C4-2B (cell line): ENCODE data around the gene PCYOX1L.

ENCODE experiments used
- ZFX ChIP-seq: fragments of 450-650 bp; IDR thresholded peaks from 2 replicates; pipeline ENCODE4 v1.6.1; 2017
- TF ChIP-seq, protein P1 (sequence below): fragments of 450-650 bp; conservative IDR thresholded peaks from 2 replicates; pipeline ENCODE4 v1.5.1; 2017; ENCODE audit warnings: mild to moderate bottlenecking

DNA sequence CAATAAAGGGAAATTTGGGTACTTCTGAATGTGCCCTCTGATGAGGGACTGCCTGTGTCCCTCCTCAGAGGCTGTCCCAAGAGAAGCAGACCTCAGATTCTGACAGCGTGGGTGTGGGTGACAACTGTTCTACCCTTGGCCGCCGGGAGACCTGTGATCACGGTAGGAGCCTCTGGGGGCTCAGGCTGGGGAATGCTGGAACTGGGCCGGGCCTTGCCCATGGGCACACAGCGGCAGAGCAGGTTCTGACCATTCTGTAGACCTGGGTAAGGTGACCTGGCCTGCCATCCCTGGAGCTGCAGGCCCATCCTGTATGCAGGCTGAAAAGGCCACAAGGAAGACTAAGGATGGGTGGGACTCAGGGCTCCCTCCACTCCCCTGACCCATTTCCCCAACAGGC, 42.1 kb upstream of the PCYOX1L start:
- TF ChIP-seq, protein P1, sequence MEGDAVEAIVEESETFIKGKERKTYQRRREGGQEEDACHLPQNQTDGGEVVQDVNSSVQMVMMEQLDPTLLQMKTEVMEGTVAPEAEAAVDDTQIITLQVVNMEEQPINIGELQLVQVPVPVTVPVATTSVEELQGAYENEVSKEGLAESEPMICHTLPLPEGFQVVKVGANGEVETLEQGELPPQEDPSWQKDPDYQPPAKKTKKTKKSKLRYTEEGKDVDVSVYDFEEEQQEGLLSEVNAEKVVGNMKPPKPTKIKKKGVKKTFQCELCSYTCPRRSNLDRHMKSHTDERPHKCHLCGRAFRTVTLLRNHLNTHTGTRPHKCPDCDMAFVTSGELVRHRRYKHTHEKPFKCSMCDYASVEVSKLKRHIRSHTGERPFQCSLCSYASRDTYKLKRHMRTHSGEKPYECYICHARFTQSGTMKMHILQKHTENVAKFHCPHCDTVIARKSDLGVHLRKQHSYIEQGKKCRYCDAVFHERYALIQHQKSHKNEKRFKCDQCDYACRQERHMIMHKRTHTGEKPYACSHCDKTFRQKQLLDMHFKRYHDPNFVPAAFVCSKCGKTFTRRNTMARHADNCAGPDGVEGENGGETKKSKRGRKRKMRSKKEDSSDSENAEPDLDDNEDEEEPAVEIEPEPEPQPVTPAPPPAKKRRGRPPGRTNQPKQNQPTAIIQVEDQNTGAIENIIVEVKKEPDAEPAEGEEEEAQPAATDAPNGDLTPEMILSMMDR: no peak
- no peak for TF ChIP-seq ZFX
